A549 (cell line): ENCODE data around the gene ETFDH. TPM values are rescaled to one million over a fixed set of nuclear protein-coding genes. Genes with fewer than 3 reads are reported as not detected.

Experiments used
- ATAC-seq, 2 experiments: fragments of 200-7000 bp in 1 of 2; fragments of >200 bp in 1 of 2; cut with Nextera tagmentation in 1 of 2; cut with Tn5 transposase in 1 of 2; 3 replicates each; pipeline versions ENCODE4 v1.8.0 to v1.9.1; 2018 to 2020; ENCODE audit warnings: mild to moderate bottlenecking in 1 of 2, moderate library complexity in 1 of 2
- CTCF ChIA-PET: fragments of 300-600 bp; sonication (Branson Sonifier 250); formaldehyde crosslinking; extraction: SDS; loops from one replicate; lab custom pipeline; 2021; ENCODE audit warnings: antibody characterized with exemption, inconsistent platforms; lab: Yijun Ruan, JAX
- POLR2A ChIA-PET: fragments of 350-600 bp; formaldehyde crosslinking; extraction: SDS; loops from one replicate; lab custom pipeline; 2021; ENCODE audit warnings: antibody characterized with exemption, inconsistent platforms; lab: Yijun Ruan, JAX
- DNase-seq, 2 experiments: peaks; one replicate each; pipeline versions ENCODE4 v3.0.0 to v3.0.0-alpha.2; 2011 to 2016; ENCODE audit warnings: low read depth in 1 of 2, low spot score in 1 of 2
- FAIRE-seq: peaks from 2 replicates; lab custom pipeline; 2011; peaks lifted over from hg19 to GRCh38; lab: Jason Lieb, UNC
- H3K27ac ChIP-seq, 2 experiments: fragments of >200 bp; sonication (Bioruptor Twin); formaldehyde crosslinking; 3 replicates each; pipeline ENCODE4 v1.5.1; 2016 to 2017
- H3K4me1 ChIP-seq: fragments of >200 bp; sonication (Bioruptor Twin); formaldehyde crosslinking; 3 replicates; pipeline ENCODE4 v1.6.1; 2016
- H3K4me2 ChIP-seq: fragments of >200 bp; sonication (Bioruptor Twin); formaldehyde crosslinking; 3 replicates; pipeline ENCODE4 v1.6.1; 2016
- H3K4me3 ChIP-seq: fragments of >200 bp; sonication (Bioruptor Twin); formaldehyde crosslinking; 3 replicates; pipeline ENCODE4 v1.5.1; 2016
- H3K9me3 ChIP-seq: fragments of >200 bp; sonication (Bioruptor Twin); formaldehyde crosslinking; 3 replicates; pipeline ENCODE4 v1.6.1; 2016
- ATOH8 ChIP-seq: fragments of 250-450 bp; sonication (Bioruptor Pico); IDR thresholded peaks from 2 replicates; pipeline ENCODE4 v1.5.0; 2020; ENCODE audit warnings: low read depth, mild to moderate bottlenecking, moderate library complexity
- BCL3 ChIP-seq: fragments of >200 bp; sonication (Bioruptor Twin); formaldehyde crosslinking; IDR thresholded peaks from 3 replicates; pipeline ENCODE4 v1.6.1; 2016
- BHLHE40 ChIP-seq: IDR thresholded peaks from 2 replicates; pipeline ENCODE4 v1.6.1; 2012; ENCODE audit warnings: low read depth, low read length, inconsistent platforms
- CBX8 ChIP-seq: fragments of 200-600 bp; sonication (generic); IDR thresholded peaks from 2 replicates; pipeline ENCODE4 v1.6.1; 2016
- CEBPB ChIP-seq, 2 experiments: fragments of >200 bp in 1 of 2; sonication (Bioruptor Twin) in 1 of 2; formaldehyde crosslinking in 1 of 2; IDR thresholded peaks; 2 replicates each; pipeline ENCODE4 v1.6.1; 2012 to 2016
- EHF ChIP-seq: fragments of 250-450 bp; sonication (Bioruptor Pico); IDR thresholded peaks from 2 replicates; pipeline ENCODE4 v1.5.0; 2020; ENCODE audit warnings: mild to moderate bottlenecking
- ESRRA ChIP-seq: fragments of 150-350 bp; IDR thresholded peaks from 2 replicates; pipeline ENCODE4 v1.6.1; 2014; ENCODE audit warnings: mild to moderate bottlenecking, low read length, borderline replicate concordance
- FOSB ChIP-seq: fragments of 250-450 bp; sonication (Bioruptor Pico); IDR thresholded peaks from 2 replicates; pipeline ENCODE4 v1.5.0; 2020; ENCODE audit warnings: mild to moderate bottlenecking, moderate library complexity
- GATA3 ChIP-seq: IDR thresholded peaks from 2 replicates; pipeline ENCODE4 v1.6.1; 2012; ENCODE audit warnings: borderline replicate concordance
- JUN ChIP-seq, 2 experiments: fragments of >200 bp; sonication (Bioruptor Twin); formaldehyde crosslinking; IDR thresholded peaks; 2 replicates in 1 of 2; 3 replicates in 1 of 2; pipeline ENCODE4 v1.6.1; 2016 to 2017
- KDM1A ChIP-seq: fragments of 200-600 bp; sonication (generic); IDR thresholded peaks from 2 replicates; pipeline ENCODE4 v1.6.1; 2016; ENCODE audit warnings: low read depth, mild to moderate bottlenecking
- KDM5A ChIP-seq: fragments of 200-600 bp; sonication (generic); IDR thresholded peaks from 2 replicates; pipeline ENCODE4 v1.6.1; 2016; ENCODE audit warnings: antibody characterized with exemption, mild to moderate bottlenecking
- MYC ChIP-seq: IDR thresholded peaks from 2 replicates; pipeline ENCODE4 v1.6.1; 2012; ENCODE audit warnings: mild to moderate bottlenecking, inconsistent platforms, low read length, improper control_type of control experiment, borderline replicate concordance
- NPAS2 ChIP-seq: fragments of 250-450 bp; sonication (Bioruptor Pico); IDR thresholded peaks from 2 replicates; pipeline ENCODE4 v1.8.0; 2022; ENCODE audit warnings: mild to moderate bottlenecking, moderate library complexity, borderline replicate concordance
- RAD21 ChIP-seq, 2 experiments: fragments of >200 bp in 1 of 2; sonication (Bioruptor Twin) in 1 of 2; formaldehyde crosslinking in 1 of 2; IDR thresholded peaks in 1 of 2; conservative IDR thresholded peaks in 1 of 2; 2 replicates in 1 of 2; 3 replicates in 1 of 2; pipeline ENCODE4 v1.6.1; 2012 to 2018; ENCODE audit warnings: inconsistent platforms in 1 of 2
- RARB ChIP-seq: fragments of 250-450 bp; sonication (Bioruptor Pico); IDR thresholded peaks from 2 replicates; pipeline ENCODE4 v1.8.0; 2021; ENCODE audit warnings: mild to moderate bottlenecking, moderate library complexity
- RNF2 ChIP-seq: fragments of 200-600 bp; sonication (generic); IDR thresholded peaks from 2 replicates; pipeline ENCODE4 v1.6.1; 2016; ENCODE audit warnings: low read depth, mild to moderate bottlenecking, antibody characterized with exemption, moderate library complexity, borderline replicate concordance
- SMC3 ChIP-seq: fragments of >200 bp; sonication (Bioruptor Twin); formaldehyde crosslinking; IDR thresholded peaks from 3 replicates; pipeline ENCODE4 v1.6.1; 2018; ENCODE audit warnings: inconsistent platforms
- SREBF2 ChIP-seq: fragments of 450-650 bp; IDR thresholded peaks from 2 replicates; pipeline ENCODE4 v1.6.1; 2014; ENCODE audit warnings: mild to moderate bottlenecking, moderate library complexity
- TFCP2L1 ChIP-seq: fragments of 250-450 bp; sonication (Bioruptor Pico); IDR thresholded peaks from 2 replicates; pipeline ENCODE4 v1.5.0; 2021; ENCODE audit warnings: mild to moderate bottlenecking
- TP53 ChIP-seq: fragments of 250-450 bp; sonication (Bioruptor Pico); IDR thresholded peaks from 2 replicates; pipeline ENCODE4 v1.5.0; 2021; ENCODE audit warnings: mild to moderate bottlenecking, moderate library complexity
- ZC3H11A ChIP-seq: fragments of 450-650 bp; IDR thresholded peaks from 2 replicates; pipeline ENCODE4 v1.6.1; 2014; ENCODE audit warnings: antibody characterized with exemption, mild to moderate bottlenecking
- ZFP36 ChIP-seq: fragments of 450-650 bp; IDR thresholded peaks from 2 replicates; pipeline ENCODE4 v1.6.1; 2014; ENCODE audit warnings: borderline replicate concordance; ENCODE audit not compliant: partially characterized antibody
- WGBS: methylation state at CpG from one replicate; pipeline ENCODE4 v1.1.6; 2017; ENCODE audit errors: missing lambda C conversion rate; 5-methylcytosine and 5-hydroxymethylcytosine counted together
- polyA plus RNA-seq, 4 experiments: library from polyadenylated mRNA; depleted of rRNA in 3 of 4; stranded (reverse); fragments of >200 nt; fragmentation: RNase III in 1 of 4; extraction: RNeasy Plus Mini Kit Qiagen cat#74134 plus additional on column Dnase treatment in 1 of 4; gene quantifications; 2 replicates in 3 of 4; 3 replicates in 1 of 4; pipeline ENCODE4 v1.2.3, GENCODE V29; 2011 to 2017
- TF ChIP-seq, protein P1 (sequence below): fragments of >200 bp; sonication (Bioruptor Twin); formaldehyde crosslinking; IDR thresholded peaks from 3 replicates; pipeline ENCODE4 v1.5.1; 2016
- TF ChIP-seq, protein P2 (sequence below): IDR thresholded peaks from 2 replicates; pipeline ENCODE4 v1.6.1; 2012
- TF ChIP-seq, protein P3 (sequence below): IDR thresholded peaks from 2 replicates; pipeline ENCODE4 v1.6.1; 2012; ENCODE audit warnings: low read depth, borderline replicate concordance

Gene ETFDH
- polyA plus RNA-seq, 2 of the 4 experiments (the other 2 are of a cell fraction), result 6.7 to 15.7 TPM

GRCh38 chr4:158681629-158682028 is 9.5 kb downstream of the ETFDH start:
- Histone ChIP-seq H3K9me3 (no peaks in the 10 kb centered on the region), H3K4me2 (no peak overlapping the region), H3K4me3 (no peak overlapping the region), H3K4me1 (no peaks in the 10 kb centered on the region), H3K27ac (no peak overlapping the region)
- no peak for ATAC-seq
- no peak for FAIRE-seq
- TF ChIP-seq, protein P1, sequence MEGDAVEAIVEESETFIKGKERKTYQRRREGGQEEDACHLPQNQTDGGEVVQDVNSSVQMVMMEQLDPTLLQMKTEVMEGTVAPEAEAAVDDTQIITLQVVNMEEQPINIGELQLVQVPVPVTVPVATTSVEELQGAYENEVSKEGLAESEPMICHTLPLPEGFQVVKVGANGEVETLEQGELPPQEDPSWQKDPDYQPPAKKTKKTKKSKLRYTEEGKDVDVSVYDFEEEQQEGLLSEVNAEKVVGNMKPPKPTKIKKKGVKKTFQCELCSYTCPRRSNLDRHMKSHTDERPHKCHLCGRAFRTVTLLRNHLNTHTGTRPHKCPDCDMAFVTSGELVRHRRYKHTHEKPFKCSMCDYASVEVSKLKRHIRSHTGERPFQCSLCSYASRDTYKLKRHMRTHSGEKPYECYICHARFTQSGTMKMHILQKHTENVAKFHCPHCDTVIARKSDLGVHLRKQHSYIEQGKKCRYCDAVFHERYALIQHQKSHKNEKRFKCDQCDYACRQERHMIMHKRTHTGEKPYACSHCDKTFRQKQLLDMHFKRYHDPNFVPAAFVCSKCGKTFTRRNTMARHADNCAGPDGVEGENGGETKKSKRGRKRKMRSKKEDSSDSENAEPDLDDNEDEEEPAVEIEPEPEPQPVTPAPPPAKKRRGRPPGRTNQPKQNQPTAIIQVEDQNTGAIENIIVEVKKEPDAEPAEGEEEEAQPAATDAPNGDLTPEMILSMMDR, result no peak
- TF ChIP-seq ZFP36 (no peak), KDM1A (no peak)
- TF ChIP-seq, protein P2, sequence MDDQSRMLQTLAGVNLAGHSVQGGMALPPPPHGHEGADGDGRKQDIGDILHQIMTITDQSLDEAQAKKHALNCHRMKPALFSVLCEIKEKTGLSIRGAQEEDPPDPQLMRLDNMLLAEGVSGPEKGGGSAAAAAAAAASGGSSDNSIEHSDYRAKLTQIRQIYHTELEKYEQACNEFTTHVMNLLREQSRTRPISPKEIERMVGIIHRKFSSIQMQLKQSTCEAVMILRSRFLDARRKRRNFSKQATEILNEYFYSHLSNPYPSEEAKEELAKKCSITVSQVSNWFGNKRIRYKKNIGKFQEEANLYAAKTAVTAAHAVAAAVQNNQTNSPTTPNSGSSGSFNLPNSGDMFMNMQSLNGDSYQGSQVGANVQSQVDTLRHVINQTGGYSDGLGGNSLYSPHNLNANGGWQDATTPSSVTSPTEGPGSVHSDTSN, result no peak
- 74% methylated on average over 1 of the region's 1 CpG for WGBS
- CTCF ChIA-PET, result interaction anchor here (0.6 to 1.0 kb wide), 2 partner anchors 11 to 20 kb away, joined by 3 to 5 read pairs; no protein-coding TSS in a partner anchor
- POLR2A ChIA-PET, result no interaction called here
- no peak for DNase-seq

GRCh38 chr4:158682066-158682465 is 10.0 kb downstream of the ETFDH start:
- FAIRE-seq, result no peak
- no peaks in the 10 kb centered on the region for H3K9me3 ChIP-seq
- no peak for ATAC-seq
- no peaks in the 10 kb centered on the region for H3K4me1 ChIP-seq
- H3K4me3 ChIP-seq, result no peak overlapping the region
- TF ChIP-seq GATA3 (no peak), RAD21 (conservative IDR thresholded peaks at IDR 0.05 in 1 of 2, IDR thresholded peaks at IDR 0.05 in 1 of 2) (no peak)
- no peak overlapping the region for H3K4me2 ChIP-seq
- no peak for DNase-seq
- ChIA-PET POLR2A (no interaction called here), CTCF (no interaction called here)
- H3K27ac ChIP-seq, result no peak overlapping the region
- 75% methylated on average over 2 of the region's 2 CpGs for WGBS

- no peak overlapping the region for H3K4me2 ChIP-seq
- 25% methylated on average over 1 of the region's 1 CpG for WGBS
- TF ChIP-seq ATOH8 (CRISPR knock-in tag) (no peak), KDM5A (no peak), NPAS2 (no peak), MYC (no peak), EHF (CRISPR knock-in tag) (no peak), ZC3H11A (no peak), RNF2 (no peak), TP53 (no peak), RARB (CRISPR knock-in tag) (no peak), BCL3 (no peak), TFCP2L1 (no peak), CBX8 (no peak), FOSB (no peak), SREBF2 (no peak), JUN (IDR thresholded peaks at IDR 0.05) (no peak), SMC3 (no peak), CEBPB (IDR thresholded peaks at IDR 0.05) (no peak), BHLHE40 (no peak), ESRRA (no peak)
- TF ChIP-seq, protein P3, sequence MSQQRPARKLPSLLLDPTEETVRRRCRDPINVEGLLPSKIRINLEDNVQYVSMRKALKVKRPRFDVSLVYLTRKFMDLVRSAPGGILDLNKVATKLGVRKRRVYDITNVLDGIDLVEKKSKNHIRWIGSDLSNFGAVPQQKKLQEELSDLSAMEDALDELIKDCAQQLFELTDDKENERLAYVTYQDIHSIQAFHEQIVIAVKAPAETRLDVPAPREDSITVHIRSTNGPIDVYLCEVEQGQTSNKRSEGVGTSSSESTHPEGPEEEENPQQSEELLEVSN, result no peak
- TF ChIP-seq, all 56 proteins: peak for 0
- ChIA-PET CTCF (no interaction called here), POLR2A (no interaction called here)
- FAIRE-seq, result no peak
- ATAC-seq, result no peak
- Histone ChIP-seq H3K27ac (no peak overlapping the region), H3K4me1 (no peaks in the 10 kb centered on the region), H3K9me3 (no peaks in the 10 kb centered on the region), H3K4me3 (no peak overlapping the region)
- DNase-seq, result no peak
Measured at GRCh38 chr4:158688813-158689212, 16.7 kb downstream of the ETFDH start.
